GM10266 (cell line): Measurements from ENCODE around the gene GPHA2.
A peak's percentile ranks its signal among the peaks of the same experiment; 100 is the strongest.

Experiments
- DNase-seq: peaks from one replicate; pipeline ENCODE4 v3.0.0; 2012; ENCODE audit errors: extremely low spot score
- CTCF ChIP-seq: IDR thresholded peaks from 2 replicates; pipeline ENCODE4 v1.5.1; 2012; ENCODE audit warnings: mild to moderate bottlenecking, low read depth; ENCODE audit not compliant: control insufficient read depth, insufficient read depth; ENCODE audit errors: missing control alignments

The GPHA2 gene

GRCh38 chr11:64902102-64902900 lies 33.4 kb downstream of the GPHA2 start:
- no peak for TF ChIP-seq CTCF
- DNase-seq = no peak

- no peak for TF ChIP-seq CTCF
- DNase-seq = no peak
Observed at GRCh38 chr11:64900774-64901173, 34.9 kb downstream of the GPHA2 start.

GRCh38 chr11:64900263-64900678 lies 35.4 kb downstream of the GPHA2 start:
- peak; percentile 67 for DNase-seq
- no peak for TF ChIP-seq CTCF

GRCh38 chr11:64898541-64898940 lies 37.2 kb downstream of the GPHA2 start:
- DNase-seq = no peak
- no peak for TF ChIP-seq CTCF

GRCh38 chr11:64898076-64898445 lies 37.6 kb downstream of the GPHA2 start:
- DNase-seq = no peak

GRCh38 chr11:64897381-64898075 lies 38.2 kb downstream of the GPHA2 start:
- no peak for TF ChIP-seq CTCF
- DNase-seq = no peak

More at GRCh38 chr11:64898076-64898445, 37.6 kb downstream of the GPHA2 start:
- TF ChIP-seq CTCF = no peak
